K562 (cell line): Measurements from ENCODE around the gene C1QTNF5. TPM values are rescaled to one million over a fixed set of nuclear protein-coding genes. Genes with fewer than 3 reads are reported as not detected.

Source experiments
- ATF1 ChIP-seq, 2 experiments: fragments of 450-650 bp in 1 of 2; IDR thresholded peaks; 2 replicates each; pipeline ENCODE4 v1.6.1; 2016; ENCODE audit warnings: missing compliant biosample characterization in 1 of 2, missing genetic modification characterization in 1 of 2
- CREB1 ChIP-seq, 2 experiments: sonication (generic) in 1 of 2; formaldehyde crosslinking in 1 of 2; IDR thresholded peaks; 2 replicates each; pipeline versions ENCODE4 v1.6.1 to v1.8.0; 2012 to 2022; ENCODE audit warnings: inconsistent platforms in 1 of 2, mild to moderate bottlenecking in 1 of 2, missing genetic modification reagents in 1 of 2, moderate library complexity in 1 of 2
- DMBX1 ChIP-seq: fragments of 250-450 bp; sonication (Bioruptor Pico); IDR thresholded peaks from 2 replicates; pipeline ENCODE4 v1.8.0; 2022; ENCODE audit warnings: inconsistent platforms, mild to moderate bottlenecking, moderate library complexity, borderline replicate concordance
- DPF2 ChIP-seq: fragments of 450-650 bp; IDR thresholded peaks from 2 replicates; pipeline ENCODE4 v1.6.1; 2016
- EP400 ChIP-seq: fragments of 450-650 bp; IDR thresholded peaks from 2 replicates; pipeline ENCODE4 v1.6.1; 2017; ENCODE audit warnings: antibody characterized with exemption, mild to moderate bottlenecking, moderate library complexity
- HCFC1 ChIP-seq: IDR thresholded peaks from 2 replicates; pipeline ENCODE4 v1.6.1; 2012; ENCODE audit warnings: low read depth, low read length, improper control_type of control experiment
- NFE2 ChIP-seq: IDR thresholded peaks from 2 replicates; pipeline ENCODE4 v1.6.1; 2014; ENCODE audit warnings: antibody characterized with exemption, low read depth
- PATZ1 ChIP-seq: fragments of 250-450 bp; sonication (Bioruptor Pico); IDR thresholded peaks from 2 replicates; pipeline ENCODE4 v1.5.0; 2020; ENCODE audit warnings: mild to moderate bottlenecking, borderline replicate concordance
- PML ChIP-seq: IDR thresholded peaks from 2 replicates; pipeline ENCODE4 v1.6.1; 2012; ENCODE audit warnings: low read length, inconsistent platforms
- RBFOX2 ChIP-seq: fragments of 200-400 bp; formaldehyde crosslinking; IDR thresholded peaks from 2 replicates; pipeline ENCODE4 v1.6.1; 2017; ENCODE audit warnings: low read depth, mild to moderate bottlenecking, low read length, moderate library complexity
- SIN3A ChIP-seq, 2 experiments: fragments of 150-350 bp in 1 of 2; IDR thresholded peaks; 2 replicates each; pipeline ENCODE4 v1.6.1; 2011 to 2016; ENCODE audit warnings: borderline replicate concordance in 2 of 2, low read depth in 2 of 2, low read length in 2 of 2, mild to moderate bottlenecking in 2 of 2, moderate library complexity in 2 of 2; ENCODE audit not compliant: control insufficient read depth in 1 of 2
- SMAD4 ChIP-seq: fragments of 250-450 bp; sonication (Bioruptor Pico); conservative IDR thresholded peaks from 2 replicates; pipeline ENCODE4 v1.8.0; 2021; ENCODE audit warnings: inconsistent platforms, mild to moderate bottlenecking, moderate library complexity
- SOX6 ChIP-seq: fragments of 450-650 bp; IDR thresholded peaks from 2 replicates; pipeline ENCODE4 v1.6.1; 2014; ENCODE audit warnings: mild to moderate bottlenecking
- STAT5A ChIP-seq: IDR thresholded peaks from 2 replicates; pipeline ENCODE4 v1.6.1; 2012; ENCODE audit warnings: low read length, inconsistent platforms, borderline replicate concordance
- TAF1 ChIP-seq: IDR thresholded peaks from 2 replicates; pipeline ENCODE4 v1.6.1; 2011; ENCODE audit warnings: mild to moderate bottlenecking, low read length, moderate library complexity; ENCODE audit not compliant: insufficient read depth, control insufficient read depth, severe bottlenecking; ENCODE audit errors: extremely low read depth
- TBL1XR1 ChIP-seq, 2 experiments: IDR thresholded peaks; 2 replicates each; pipeline ENCODE4 v1.6.1; 2012; ENCODE audit warnings: improper control_type of control experiment in 2 of 2, low read length in 2 of 2, mild to moderate bottlenecking in 1 of 2
- YY1 ChIP-seq, 3 experiments: IDR thresholded peaks; 2 replicates each; pipeline ENCODE4 v1.6.1; 2011; ENCODE audit warnings: low read length in 2 of 3, mild to moderate bottlenecking in 2 of 3, moderate library complexity in 2 of 3, borderline replicate concordance in 1 of 3, control low read depth in 1 of 3, low read depth in 1 of 3; ENCODE audit not compliant: insufficient read depth in 3 of 3, insufficient replicate concordance in 2 of 3, control insufficient read depth in 1 of 3, insufficient read length in 1 of 3; ENCODE audit errors: extremely low read depth in 1 of 3
- ZNF583 ChIP-seq: fragments of 250-450 bp; sonication (Bioruptor Pico); IDR thresholded peaks from 2 replicates; pipeline ENCODE4 v1.4.0; 2020
- ZNF639 ChIP-seq, 2 experiments: fragments of 200-800 bp in 1 of 2; sonication (Bioruptor generic) in 1 of 2; sonication (generic) in 1 of 2; formaldehyde crosslinking in 1 of 2; IDR thresholded peaks in 1 of 2; conservative IDR thresholded peaks in 1 of 2; 2 replicates each; pipeline versions ENCODE4 v1.5.0 to v1.6.1; 2016 to 2020; ENCODE audit warnings: missing compliant biosample characterization in 1 of 2, missing genetic modification characterization in 1 of 2, missing genetic modification reagents in 1 of 2
- ZNF740 ChIP-seq, 3 experiments: fragments of 200-800 bp in 1 of 3; sonication (Bioruptor generic) in 1 of 3; sonication (generic) in 1 of 3; formaldehyde crosslinking in 1 of 3; IDR thresholded peaks; 2 replicates each; pipeline versions ENCODE4 v1.6.1 to v1.8.0; 2016 to 2022; ENCODE audit warnings: mild to moderate bottlenecking in 2 of 3, missing compliant biosample characterization in 2 of 3, missing genetic modification characterization in 2 of 3, missing genetic modification reagents in 1 of 3
- polyA plus RNA-seq, 8 experiments: library from polyadenylated mRNA; depleted of rRNA in 4 of 8; stranded (reverse) in 5 of 8; unstranded in 3 of 8; fragments of >200 nt; fragmentation: Nextera tagmentation in 2 of 8; fragmentation: Illumina TruSeq in 1 of 8; extraction: Ambion mirVana in 2 of 8; extraction: Trizol in 1 of 8; gene quantifications; 2 replicates each; pipeline versions ENCODE4 v1.2.1 to v1.2.3, GENCODE V29; 2011 to 2014; ENCODE audit warnings: inconsistent platforms in 1 of 8, missing spikeins in 1 of 8
- total RNA-seq, 7 experiments: library from RNA; depleted of rRNA in 6 of 7; stranded (reverse); fragments of >200 nt in 6 of 7; fragmentation: Illumina TruSeq in 2 of 7; extraction: Trizol in 2 of 7; gene quantifications; 2 replicates each; pipeline versions ENCODE4 v1.2.1 to v1.2.3, GENCODE V29; 2011 to 2021; ENCODE audit warnings: low replicate concordance in 1 of 7

Gene C1QTNF5
- total and polyA plus RNA-seq, 9 of the 15 experiments (the other 6 are each of a cell fraction or from before 2014, with no cell fraction given) = 0.07 to 0.76 (median 0.24) TPM; not detected in 1

DNA sequence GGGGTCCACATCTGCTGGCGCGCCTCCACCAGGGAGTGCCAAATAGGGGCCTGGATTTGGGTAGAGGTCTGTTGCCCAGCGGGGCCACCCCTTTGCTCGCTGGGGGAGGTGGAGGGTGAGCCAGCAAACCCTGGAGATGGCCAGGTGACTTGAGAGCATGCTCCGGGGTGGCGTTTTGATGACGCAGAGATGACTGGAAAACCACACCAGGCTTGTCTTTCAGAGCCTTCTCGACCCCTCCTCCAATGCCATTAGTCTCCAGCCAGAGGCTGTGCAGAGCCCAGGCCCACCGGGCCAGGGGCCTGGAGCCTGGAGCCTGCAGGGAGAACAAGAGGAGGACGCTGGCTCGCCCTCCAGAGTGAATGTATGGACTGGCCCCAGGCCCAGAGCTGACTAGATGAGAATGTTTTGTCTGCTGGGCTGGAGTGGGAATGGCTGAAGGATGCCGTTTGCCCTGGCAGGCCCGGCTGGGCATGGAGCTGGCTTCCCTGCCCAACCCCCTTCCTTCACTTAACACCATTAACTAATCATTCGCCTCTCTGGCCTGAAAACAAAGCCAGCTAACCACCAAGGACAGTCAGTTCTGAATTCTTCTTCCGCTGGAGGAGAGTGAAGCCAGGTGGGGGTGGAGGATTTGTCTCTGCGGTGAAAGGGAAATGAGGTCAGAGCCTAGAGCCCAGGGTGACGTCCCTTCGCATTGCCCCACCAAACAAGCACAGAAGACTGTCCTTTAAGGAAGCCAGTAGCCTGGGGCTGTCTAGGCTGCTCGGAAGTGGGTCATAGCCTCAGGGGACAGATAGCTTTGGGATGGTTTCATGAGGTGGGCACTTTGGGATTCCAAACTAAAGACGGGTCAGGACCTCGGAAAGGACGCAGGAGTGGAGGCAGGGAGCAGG lies 22.2 kb downstream of the C1QTNF5 start (continued):
- 0 out of 2 replicates have a peak, but pooled peaks have one; percentile 28 for TF ChIP-seq NFE2
- peak; percentile 34; the same call in 1 of the 2 replicates for TF ChIP-seq PML
- no peak; the same call in 1 of the 2 replicates for TF ChIP-seq RBFOX2
- TF ChIP-seq ATF1 (CRISPR knock-in tag; IDR thresholded peaks at IDR 0.05) = no peak
- peak; percentile 87 for TF ChIP-seq ATF1 (tag; IDR thresholded peaks at IDR 0.05)
- TF ChIP-seq PATZ1 = no peak
- peak; percentile 77 for TF ChIP-seq TAF1
- TF ChIP-seq YY1 (IDR thresholded peaks at IDR 0.05; ENCODE audit: borderline replicate concordance in 1 of 3, control insufficient read depth in 1 of 3, extremely low read depth in 1 of 3, insufficient read depth in 3 of 3, insufficient read length in 1 of 3, insufficient replicate concordance in 2 of 3, low read depth in 1 of 3, low read length in 2 of 3) = peak in 2 of 3 experiments; percentile 20 to 66
- peak; percentile 48 for TF ChIP-seq SMAD4 (CRISPR knock-in tag)
- TF ChIP-seq DPF2 = peak; percentile 24
- no peak for TF ChIP-seq STAT5A
- TF ChIP-seq EP400 = 0 out of 2 replicates have a peak, but pooled peaks have one; percentile 20
- TF ChIP-seq CREB1 (IDR thresholded peaks at IDR 0.05) = peak; percentile 93
- peak; percentile 89 for TF ChIP-seq CREB1 (CRISPR knock-in tag; IDR thresholded peaks at IDR 0.05)
- peak; percentile 71; the same call in 1 of the 2 replicates for TF ChIP-seq ZNF740 (CRISPR knock-in tag; IDR thresholded peaks at IDR 0.05)
- no peak for TF ChIP-seq ZNF740 (tag; IDR thresholded peaks at IDR 0.05)
- TF ChIP-seq ZNF639 (CRISPR knock-in tag; conservative IDR thresholded peaks at IDR 0.05 in 1 of 2, IDR thresholded peaks at IDR 0.05 in 1 of 2) = 0 out of 4 replicates have a peak, but pooled peaks of 1 of the 2 experiments have one; percentile 27
- peak; percentile 68 for TF ChIP-seq DMBX1
- no peak for TF ChIP-seq HCFC1
- peak; percentile 46 for TF ChIP-seq SOX6
- TF ChIP-seq TBL1XR1 (IDR thresholded peaks at IDR 0.05; ENCODE audit: low read length in 2 of 2) = peak in 1 of 2 experiments; percentile 63; a peak in 1 of 4 replicates
- 0 out of 4 replicates have a peak, but pooled peaks of 1 of the 2 experiments have one; percentile 36 for TF ChIP-seq SIN3A (IDR thresholded peaks at IDR 0.05; ENCODE audit: borderline replicate concordance in 2 of 2, control insufficient read depth in 1 of 2, low read depth in 2 of 2, low read length in 2 of 2)
- TF ChIP-seq ZNF583 (CRISPR knock-in tag) = peak; percentile 56; the same call in 1 of the 2 replicates
